T-helper 1 cell treated with Interleukin-12 subunit alpha and Interleukin-12 subunit beta and Interleukin-4 antibody, amounts not matched to agents 30 ng/mL and 1 ng/mL, for 36 hours (primary cell): ENCODE measurements around the gene MAP4K2. TPM values are rescaled to one million over a fixed set of nuclear protein-coding genes. Genes with fewer than 3 reads are reported as not detected.

Experiments
- intact Hi-C: fragments of 100-400 bp; cut with micrococcal nuclease; formaldehyde crosslinking; loops from one replicate; pipeline ENCODE4 v1.15.1; 2024
- total RNA-seq: library from RNA; stranded (reverse); gene quantifications from 2 replicates; pipeline ENCODE4 v1.2.3, GENCODE V29; 2022

The MAP4K2 gene
- total RNA-seq, 1 donor from 2014 or later = 80.7 TPM

- intact Hi-C loops = loop anchor here (1.0 to 2.0 kb wide), 6 partner anchors 19 to 428 kb away; partner anchors contain the start of genes MAP4K2, MEN1, NRXN2 and TRMT112
These were observed 57.3 kb downstream of the MAP4K2 start for GRCh38 chr11:64745521-64746328.

GRCh38 chr11:64745189-64745520 is 57.9 kb downstream of the MAP4K2 start:
- intact Hi-C loops = loop anchor here (1.0 to 2.0 kb wide), 6 partner anchors 19 to 428 kb away; partner anchors contain the start of genes MAP4K2, MEN1, NRXN2 and TRMT112

GRCh38 chr11:64744544-64745188 is 58.3 kb downstream of the MAP4K2 start:
- intact Hi-C loops = loop anchor here (1.0 to 2.0 kb wide), 7 partner anchors 20 to 427 kb away; partner anchors contain the start of genes MAP4K2, MEN1, NRXN2 and TRMT112

GRCh38 chr11:64743591-64744543 is 59.1 kb downstream of the MAP4K2 start, which contains the start of gene RASGRP2:
Gene RASGRP2, minus strand, starts transcription at chr11:64744142. Its CDS starts 1,276 bp downstream, at chr11:64742866.
- intact Hi-C loops = loop anchor here (1.0 to 2.0 kb wide), 6 partner anchors 23 to 173 kb away; partner anchors contain the start of genes ATG2A, MAP4K2 and MEN1

- intact Hi-C loops = loop anchor here (1.0 to 2.0 kb wide), 3 partner anchors 24 to 174 kb away; partner anchors contain the start of gene ATG2A
These were observed 60.0 kb downstream of the MAP4K2 start for GRCh38 chr11:64742889-64743590.

- intact Hi-C loops = loop anchor here (2.0 kb wide), 1 partner anchor 175 kb away; the partner anchor contains the start of gene ATG2A
These were observed 60.7 kb downstream of the MAP4K2 start for GRCh38 chr11:64742087-64742888.

GRCh38 chr11:64741375-64742086 is 61.5 kb downstream of the MAP4K2 start:
- intact Hi-C loops = loop anchor here (2.0 kb wide), 1 partner anchor 175 kb away; the partner anchor contains the start of gene ATG2A

- intact Hi-C loops = no loop called here
These were observed 63.1 kb downstream of the MAP4K2 start for GRCh38 chr11:64739871-64740270.

GRCh38 chr11:64736654-64737053 is 66.4 kb downstream of the MAP4K2 start:
- intact Hi-C loops = no loop called here

- intact Hi-C loops = no loop called here
These were observed 67.2 kb downstream of the MAP4K2 start for GRCh38 chr11:64735725-64736259.

Other genes starting within 250 kb of the MAP4K2 start
- gene SLC22A11, start 247.3 kb downstream of the MAP4K2 start, total RNA-seq = not detected in 2 replicates
- not detected in 2 replicates for gene SLC22A12, start 212.0 kb downstream of the MAP4K2 start, total RNA-seq
- 0.71 and 1.3 TPM in 2 replicates for gene NRXN2, start 80.0 kb downstream of the MAP4K2 start, total RNA-seq
- gene RASGRP2, start 59.1 kb downstream of the MAP4K2 start, total RNA-seq = 189 and 192 TPM in 2 replicates
- gene PYGM, start 43.2 kb downstream of the MAP4K2 start, total RNA-seq = 7.3 and 8.6 TPM in 2 replicates
- 485 and 486 TPM in 2 replicates for gene SF1, start 24.7 kb downstream of the MAP4K2 start, total RNA-seq
- gene MEN1, start 7.3 kb upstream of the MAP4K2 start, total RNA-seq = 28.7 TPM in 2 replicates
- gene CDC42BPG, start 41.4 kb upstream of the MAP4K2 start, total RNA-seq = 0.42 and 1.0 TPM in 2 replicates
- gene EHD1, start 75.4 kb upstream of the MAP4K2 start, total RNA-seq = 133 and 145 TPM in 2 replicates
- gene ATG2A, start 114.0 kb upstream of the MAP4K2 start, total RNA-seq = 30.3 and 31.3 TPM in 2 replicates
- gene PPP2R5B, start 121.5 kb upstream of the MAP4K2 start, total RNA-seq = 17.0 and 18.6 TPM in 2 replicates
- gene GPHA2, start 132.7 kb upstream of the MAP4K2 start, total RNA-seq = not detected in 2 replicates
- not detected in 2 replicates for gene MAJIN, start 168.9 kb upstream of the MAP4K2 start, total RNA-seq
- gene BATF2, start 193.8 kb upstream of the MAP4K2 start, total RNA-seq = 0.10 TPM in 1 of 2 replicates, not detected in the other
- gene ARL2, start 210.9 kb upstream of the MAP4K2 start, total RNA-seq = 55.8 and 57.9 TPM in 2 replicates
- gene SNX15, start 224.2 kb upstream of the MAP4K2 start, total RNA-seq = 29.9 and 35.8 TPM in 2 replicates
- 17.0 and 17.5 TPM in 2 replicates for gene SAC3D1, start 238.0 kb upstream of the MAP4K2 start, total RNA-seq